ENCODE results near the gene TXNL4A.
A peak's percentile ranks its signal among the peaks of the same experiment; 100 is the strongest.
"Not testable (repeated sequence)": the region's sequence is repeated elsewhere in the genome, so short reads cannot be mapped to it uniquely, and the experiment has no call there.

TXNL4A gene

GRCh38 chr18:79988451-79989194, at the start of gene TXNL4A:
TSS of gene TXNL4A (minus strand) at chr18:79988563. CDS start at chr18:79988392, 171 bp downstream.
- DNase-seq: peak; percentile 65 to 75

GRCh38 chr18:80037300-80037699, 48.9 kb upstream of the TXNL4A start:
- no peak for DNase-seq

GRCh38 chr18:80035997-80036396, 47.6 kb upstream of the TXNL4A start:
- no peak for DNase-seq

- DNase-seq: no peak
These were observed 46.6 kb upstream of the TXNL4A start for GRCh38 chr18:80034852-80035406.

GRCh38 chr18:80034068-80034851, 45.9 kb upstream of the TXNL4A start, which contains the start of gene RBFA:
TSS of gene RBFA (plus strand) at chr18:80034434. CDS start at chr18:80034496, 62 bp downstream.
- DNase-seq: peak; percentile 94 to 96

GRCh38 chr18:80033181-80034067, 45.1 kb upstream of the TXNL4A start:
- peak; percentile 89 to 94 for DNase-seq

GRCh38 chr18:80029690-80030089, 41.3 kb upstream of the TXNL4A start:
- no peak for DNase-seq

- not testable (repeated sequence) for DNase-seq
These were observed 39.4 kb upstream of the TXNL4A start for GRCh38 chr18:80027719-80028118.

- DNase-seq: no peak
These were observed 38.0 kb upstream of the TXNL4A start for GRCh38 chr18:80026363-80026762.

GRCh38 chr18:80023173-80023572, 34.8 kb upstream of the TXNL4A start:
- DNase-seq: peak; percentile 24 to 31

- DNase-seq: no peak
These were observed 34.2 kb upstream of the TXNL4A start for GRCh38 chr18:80022613-80023012.

- no peak for DNase-seq
These were observed 24.4 kb upstream of the TXNL4A start for GRCh38 chr18:80012714-80013113.

GRCh38 chr18:80011496-80012137, 23.3 kb upstream of the TXNL4A start:
- not testable (repeated sequence) for DNase-seq

GRCh38 chr18:80010551-80010906, 22.2 kb upstream of the TXNL4A start:
- DNase-seq: no peak

GRCh38 chr18:80009661-80010550, 21.5 kb upstream of the TXNL4A start:
- no peak for DNase-seq

GRCh38 chr18:80006724-80007123, 18.4 kb upstream of the TXNL4A start:
- no peak for DNase-seq

- DNase-seq: no peak
These were observed 16.4 kb upstream of the TXNL4A start for GRCh38 chr18:80004600-80005342.

GRCh38 chr18:80002468-80002867, 14.1 kb upstream of the TXNL4A start:
- no peak for DNase-seq

GRCh38 chr18:80000877-80001276, 12.5 kb upstream of the TXNL4A start:
- no peak for DNase-seq

- not testable (repeated sequence) for DNase-seq
These were observed 11.3 kb upstream of the TXNL4A start for GRCh38 chr18:79999701-80000100.

All from AML-193 (cell line).